BE2C (cell line): ENCODE results near the gene XAB2.

Source experiments
- DNase-seq: peaks from one replicate; pipeline ENCODE4 v3.0.0-alpha.2; 2020
- H3K27me3 ChIP-seq: fragments of 250-450 bp; sonication (Bioruptor Pico); 2 replicates; pipeline ENCODE4 v1.5.1; 2020; ENCODE audit warnings: mild to moderate bottlenecking
- H3K36me3 ChIP-seq: fragments of 250-450 bp; sonication (Bioruptor Pico); 2 replicates; pipeline ENCODE4 v1.5.1; 2020; ENCODE audit warnings: mild to moderate bottlenecking
- H3K4me1 ChIP-seq: fragments of 250-450 bp; sonication (Bioruptor Pico); 2 replicates; pipeline ENCODE4 v1.5.1; 2020
- H3K4me3 ChIP-seq: 2 replicates; pipeline ENCODE4 v1.5.1; 2011; ENCODE audit warnings: low read depth, low read length
- H3K9me3 ChIP-seq: fragments of 250-450 bp; sonication (Bioruptor Pico); 2 replicates; pipeline ENCODE4 v1.5.1; 2020
- TF ChIP-seq, protein P1 (sequence below): IDR thresholded peaks from 2 replicates; pipeline ENCODE4 v1.5.1; 2012; ENCODE audit warnings: mild to moderate bottlenecking, low read depth, low read length

Gene XAB2

DNA sequence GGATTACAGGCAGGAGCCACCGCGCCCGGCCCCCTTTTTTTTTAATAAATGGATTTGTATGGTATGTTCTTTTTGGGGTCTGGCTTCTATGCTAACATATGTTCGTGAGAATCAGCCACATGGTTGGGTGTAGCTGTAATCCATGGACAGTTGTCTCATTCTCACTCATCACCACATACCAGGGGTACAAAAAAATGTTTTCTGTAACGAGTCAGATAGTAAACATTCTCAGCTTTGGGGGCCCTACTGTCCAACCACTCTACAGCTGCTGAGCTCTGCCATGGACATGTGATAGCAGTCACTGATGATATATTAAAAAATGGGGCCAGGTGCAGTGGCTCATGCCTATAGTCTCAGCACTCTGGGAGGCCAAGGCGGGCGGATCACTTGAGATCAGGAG, 34.4 kb upstream of the XAB2 start:
- Histone ChIP-seq H3K27me3 (peaks cover 47% of the 10 kb centered on the region), H3K9me3 (no peaks in the 10 kb centered on the region), H3K4me3 (no peak overlapping the region), H3K4me1 (no peaks in the 10 kb centered on the region), H3K36me3 (no peaks in the 10 kb centered on the region)
- TF ChIP-seq, protein P1, sequence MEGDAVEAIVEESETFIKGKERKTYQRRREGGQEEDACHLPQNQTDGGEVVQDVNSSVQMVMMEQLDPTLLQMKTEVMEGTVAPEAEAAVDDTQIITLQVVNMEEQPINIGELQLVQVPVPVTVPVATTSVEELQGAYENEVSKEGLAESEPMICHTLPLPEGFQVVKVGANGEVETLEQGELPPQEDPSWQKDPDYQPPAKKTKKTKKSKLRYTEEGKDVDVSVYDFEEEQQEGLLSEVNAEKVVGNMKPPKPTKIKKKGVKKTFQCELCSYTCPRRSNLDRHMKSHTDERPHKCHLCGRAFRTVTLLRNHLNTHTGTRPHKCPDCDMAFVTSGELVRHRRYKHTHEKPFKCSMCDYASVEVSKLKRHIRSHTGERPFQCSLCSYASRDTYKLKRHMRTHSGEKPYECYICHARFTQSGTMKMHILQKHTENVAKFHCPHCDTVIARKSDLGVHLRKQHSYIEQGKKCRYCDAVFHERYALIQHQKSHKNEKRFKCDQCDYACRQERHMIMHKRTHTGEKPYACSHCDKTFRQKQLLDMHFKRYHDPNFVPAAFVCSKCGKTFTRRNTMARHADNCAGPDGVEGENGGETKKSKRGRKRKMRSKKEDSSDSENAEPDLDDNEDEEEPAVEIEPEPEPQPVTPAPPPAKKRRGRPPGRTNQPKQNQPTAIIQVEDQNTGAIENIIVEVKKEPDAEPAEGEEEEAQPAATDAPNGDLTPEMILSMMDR, result no peak
- no peak for DNase-seq

DNA sequence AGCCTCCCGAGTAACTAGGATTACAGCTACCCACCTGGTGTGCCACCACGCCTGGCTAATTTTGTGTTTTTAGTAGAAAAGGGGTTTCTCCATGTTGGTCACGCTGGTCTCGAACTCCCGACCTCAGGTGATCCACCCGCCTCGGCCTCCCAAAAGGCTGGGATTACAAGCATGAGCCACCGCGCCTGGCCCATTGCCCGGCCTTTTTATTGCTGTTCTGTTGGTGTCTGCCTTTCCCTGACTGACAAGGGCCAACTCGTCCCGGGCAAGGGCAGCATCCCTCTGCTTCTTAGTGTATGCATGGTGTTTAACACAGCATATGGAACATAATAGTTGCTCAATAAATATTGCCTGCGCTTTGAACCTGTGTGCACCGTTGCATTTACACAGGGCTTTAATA, 33.3 kb upstream of the XAB2 start:
- no peak for DNase-seq
- no peaks in the 10 kb centered on the region for H3K4me1 ChIP-seq
- H3K4me3 ChIP-seq, result no peak overlapping the region
- no peaks in the 10 kb centered on the region for H3K36me3 ChIP-seq
- H3K27me3 ChIP-seq, result peaks cover 51% of the 10 kb centered on the region
- no peaks in the 10 kb centered on the region for H3K9me3 ChIP-seq
- TF ChIP-seq, protein P1, result no peak

DNA sequence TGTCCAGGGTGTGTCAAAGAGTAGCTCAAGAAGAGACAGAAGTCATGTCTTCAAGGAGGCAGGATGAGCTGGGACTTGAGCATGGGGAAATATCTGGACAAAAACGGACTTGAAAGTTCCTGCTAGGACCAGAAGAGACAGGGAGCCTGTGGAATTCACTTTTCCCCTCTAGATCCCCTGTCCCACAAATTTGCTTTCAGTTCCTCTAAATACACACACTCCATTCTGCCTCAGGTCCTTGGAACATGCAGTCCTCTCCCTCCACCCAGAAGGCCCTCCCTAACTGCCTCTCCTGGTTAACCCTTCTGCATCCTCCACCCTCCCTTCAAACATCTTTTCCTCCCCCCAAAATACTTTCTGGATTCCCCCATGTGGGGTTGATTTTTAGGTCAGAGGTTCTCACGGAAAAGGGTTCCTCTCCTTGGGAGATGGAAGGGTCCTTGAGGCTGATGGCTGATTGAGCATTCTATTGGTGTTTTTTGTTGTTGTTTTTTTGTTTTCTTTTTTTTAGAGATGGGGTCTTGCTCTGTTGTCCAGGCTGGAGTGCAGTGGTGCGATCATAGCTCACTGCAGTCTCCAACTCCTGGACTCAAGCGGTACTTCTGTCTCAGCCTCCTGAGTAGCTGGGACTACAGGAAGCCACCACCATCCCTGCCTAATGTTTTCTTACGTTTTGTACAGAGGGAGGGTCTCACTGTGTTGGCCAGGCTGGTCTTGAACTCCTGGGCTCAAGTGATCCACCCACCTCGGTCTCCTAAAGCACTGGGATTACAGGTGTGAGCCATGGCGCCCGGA, 32.6 kb upstream of the XAB2 start:
- TF ChIP-seq, protein P1, result no peak
- Histone ChIP-seq H3K27me3 (peaks cover 53% of the 10 kb centered on the region), H3K9me3 (no peaks in the 10 kb centered on the region), H3K4me1 (no peaks in the 10 kb centered on the region), H3K4me3 (no peak overlapping the region), H3K36me3 (no peaks in the 10 kb centered on the region)
- DNase-seq, result no peak

DNA sequence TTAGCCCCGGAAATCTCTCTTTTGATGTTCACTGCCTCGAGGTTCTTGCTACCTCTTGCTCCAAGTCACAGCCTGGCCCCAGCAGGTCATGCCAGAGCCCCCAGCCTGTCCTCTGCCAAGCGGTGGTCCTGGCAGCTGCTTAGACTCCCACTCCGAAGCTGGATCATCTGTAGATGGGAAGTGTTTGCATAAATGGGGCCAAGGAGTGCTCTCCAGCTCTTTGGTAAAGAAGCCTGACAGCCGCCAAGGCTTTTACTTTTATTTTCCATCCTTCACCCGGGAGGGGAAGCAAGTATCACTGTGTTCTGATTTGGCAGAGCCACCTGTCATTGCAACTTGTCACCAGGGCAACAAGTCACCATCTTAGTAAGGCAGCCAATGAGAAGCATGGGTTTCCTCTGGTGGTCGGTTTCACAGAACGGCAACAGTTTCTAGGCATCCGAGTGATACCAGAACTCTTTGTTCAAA, 28.9 kb upstream of the XAB2 start:
- DNase-seq, result no peak
- H3K36me3 ChIP-seq, result no peaks in the 10 kb centered on the region
- no peaks in the 10 kb centered on the region for H3K4me1 ChIP-seq
- TF ChIP-seq, protein P1, result no peak
- H3K4me3 ChIP-seq, result no peak overlapping the region
- peaks cover 40% of the 10 kb centered on the region for H3K27me3 ChIP-seq
- no peaks in the 10 kb centered on the region for H3K9me3 ChIP-seq

DNA sequence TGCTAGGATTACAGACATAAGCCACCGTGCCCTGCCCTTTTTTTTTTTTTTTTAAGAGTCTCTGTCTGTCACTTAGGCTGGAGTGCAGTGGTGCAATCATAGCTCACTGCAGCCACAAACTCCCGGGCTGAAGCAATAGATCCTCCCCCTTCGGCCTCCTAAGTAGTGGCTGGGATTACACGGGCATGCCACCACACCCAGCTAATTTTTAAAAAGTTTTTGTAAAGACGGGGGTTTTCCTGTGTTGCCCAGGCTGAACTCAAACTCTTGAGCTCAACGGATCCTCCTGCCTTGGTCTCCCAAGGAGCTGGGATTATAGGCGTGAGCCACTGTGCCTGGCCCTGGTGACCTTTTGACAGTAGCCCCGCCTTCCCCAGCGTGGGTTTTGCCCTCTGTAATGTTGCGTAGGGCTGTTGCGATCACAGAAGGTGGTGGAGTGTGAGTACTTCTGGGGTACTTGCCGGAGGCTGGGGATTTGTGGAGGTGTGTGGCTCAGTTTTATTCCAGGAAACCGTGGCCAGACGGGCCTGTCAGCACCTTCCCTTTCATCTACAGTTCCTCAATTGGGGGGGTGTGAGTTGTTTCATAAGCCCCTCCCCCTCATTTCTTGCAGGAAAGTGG, 27.9 kb upstream of the XAB2 start:
- Histone ChIP-seq H3K36me3 (no peaks in the 10 kb centered on the region), H3K9me3 (no peaks in the 10 kb centered on the region), H3K27me3 (peaks cover 39% of the 10 kb centered on the region), H3K4me1 (no peaks in the 10 kb centered on the region), H3K4me3 (no peak overlapping the region)
- no peak for DNase-seq
- TF ChIP-seq, protein P1, result no peak

DNA sequence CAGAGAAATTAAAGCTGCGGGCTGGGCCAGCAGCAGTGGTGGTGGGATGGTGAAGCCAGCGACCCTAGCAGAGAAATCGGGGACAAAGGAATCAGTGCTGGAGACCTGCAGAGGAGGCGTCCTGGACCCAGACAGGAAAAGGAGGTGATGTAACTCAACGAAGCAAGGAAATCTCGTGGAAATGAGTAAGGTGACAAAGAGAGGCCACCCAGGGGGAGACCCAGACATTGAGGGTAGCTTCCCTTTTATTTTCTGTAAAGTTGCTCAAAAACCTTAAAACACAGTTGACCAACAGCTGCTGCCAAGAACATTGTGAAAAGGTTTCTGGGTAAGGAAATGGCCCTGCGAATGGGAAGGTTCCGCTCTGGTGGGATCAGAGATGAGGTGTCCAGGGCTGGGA, 26.2 kb upstream of the XAB2 start:
- H3K27me3 ChIP-seq, result peaks cover 51% of the 10 kb centered on the region
- no peak for DNase-seq
- H3K4me1 ChIP-seq, result no peaks in the 10 kb centered on the region
- no peak overlapping the region for H3K4me3 ChIP-seq
- no peaks in the 10 kb centered on the region for H3K36me3 ChIP-seq
- H3K9me3 ChIP-seq, result no peaks in the 10 kb centered on the region
- TF ChIP-seq, protein P1, result no peak
